K562 (cell line): ENCODE results near the gene CBX1. TPM values are rescaled to one million over a fixed set of nuclear protein-coding genes. Genes with fewer than 3 reads are reported as not detected.
A peak's percentile ranks its signal among the peaks of the same experiment; 100 is the strongest.

ENCODE experiments used
- CEBPB ChIP-seq: fragments of 450-650 bp; IDR thresholded peaks from 2 replicates; pipeline ENCODE4 v1.6.1; 2016; ENCODE audit warnings: missing genetic modification characterization, missing compliant biosample characterization
- DNMT1 ChIP-seq: fragments of 450-650 bp; IDR thresholded peaks from 2 replicates; pipeline ENCODE4 v1.6.1; 2016; ENCODE audit warnings: antibody characterized with exemption, mild to moderate bottlenecking
- ELF1 ChIP-seq: fragments of 200-800 bp; sonication (Bioruptor generic); IDR thresholded peaks from 2 replicates; pipeline ENCODE4 v1.6.1; 2016; ENCODE audit warnings: missing genetic modification characterization, missing compliant biosample characterization
- FOXP1 ChIP-seq: sonication (generic); formaldehyde crosslinking; IDR thresholded peaks from 2 replicates; pipeline ENCODE4 v1.8.0; 2022; ENCODE audit warnings: mild to moderate bottlenecking, missing genetic modification reagents
- HOXB6 ChIP-seq: fragments of 250-450 bp; sonication (Bioruptor Pico); IDR thresholded peaks from 2 replicates; pipeline ENCODE4 v1.5.1; 2022; ENCODE audit warnings: mild to moderate bottlenecking, borderline replicate concordance
- JUN ChIP-seq, 2 experiments: sonication (generic) in 1 of 2; formaldehyde crosslinking in 1 of 2; IDR thresholded peaks; 2 replicates each; pipeline versions ENCODE4 v1.6.1 to v1.8.0; 2012 to 2022; ENCODE audit warnings: borderline replicate concordance in 2 of 2, mild to moderate bottlenecking in 2 of 2, improper control_type of control experiment in 1 of 2, low read depth in 1 of 2, low read length in 1 of 2, missing genetic modification reagents in 1 of 2
- KAT8 ChIP-seq: fragments of 450-650 bp; IDR thresholded peaks from 2 replicates; pipeline ENCODE4 v1.6.1; 2016; ENCODE audit warnings: low read depth, mild to moderate bottlenecking
- NEUROD1 ChIP-seq: fragments of 150-350 bp; IDR thresholded peaks from 2 replicates; pipeline ENCODE4 v1.6.1; 2014; ENCODE audit warnings: borderline replicate concordance, low read length, low read depth; ENCODE audit not compliant: partially characterized antibody
- NFE2 ChIP-seq: IDR thresholded peaks from 2 replicates; pipeline ENCODE4 v1.6.1; 2014; ENCODE audit warnings: antibody characterized with exemption, low read depth
- RAD21 ChIP-seq, 2 experiments: fragments of 250-450 bp in 1 of 2; fragments of 450-650 bp in 1 of 2; sonication (Bioruptor Pico) in 1 of 2; formaldehyde crosslinking in 1 of 2; IDR thresholded peaks in 1 of 2; conservative IDR thresholded peaks in 1 of 2; 2 replicates each; pipeline versions ENCODE4 v1.4.0 to v1.8.0; 2020 to 2022; ENCODE audit warnings: mild to moderate bottlenecking in 2 of 2, moderate library complexity in 1 of 2
- RBM14 ChIP-seq: fragments of 200-400 bp; formaldehyde crosslinking; IDR thresholded peaks from 2 replicates; pipeline ENCODE4 v1.6.1; 2018; ENCODE audit warnings: low read depth, mild to moderate bottlenecking, low read length, moderate library complexity, borderline replicate concordance; ENCODE audit not compliant: insufficient read depth
- RFX1 ChIP-seq: fragments of 450-650 bp; IDR thresholded peaks from 2 replicates; pipeline ENCODE4 v1.6.1; 2016; ENCODE audit warnings: mild to moderate bottlenecking, moderate library complexity
- RHOXF2B ChIP-seq: fragments of 250-450 bp; sonication (Bioruptor Pico); conservative IDR thresholded peaks from 2 replicates; pipeline ENCODE4 v1.5.1; 2021
- SIN3A ChIP-seq, 2 experiments: fragments of 150-350 bp in 1 of 2; IDR thresholded peaks; 2 replicates each; pipeline ENCODE4 v1.6.1; 2011 to 2016; ENCODE audit warnings: borderline replicate concordance in 2 of 2, low read depth in 2 of 2, low read length in 2 of 2, mild to moderate bottlenecking in 2 of 2, moderate library complexity in 2 of 2; ENCODE audit not compliant: control insufficient read depth in 1 of 2
- SIN3B ChIP-seq: fragments of 450-650 bp; IDR thresholded peaks from 2 replicates; pipeline ENCODE4 v1.6.1; 2017; ENCODE audit warnings: low read depth, mild to moderate bottlenecking, moderate library complexity
- STAT5B ChIP-seq: fragments of 250-450 bp; sonication (Bioruptor Pico); IDR thresholded peaks from 2 replicates; pipeline ENCODE4 v1.8.0; 2021; ENCODE audit warnings: mild to moderate bottlenecking, inconsistent platforms
- TRIM28 ChIP-seq: fragments of 450-650 bp; IDR thresholded peaks from 2 replicates; pipeline ENCODE4 v1.6.1; 2017
- YBX1 ChIP-seq: fragments of 450-650 bp; IDR thresholded peaks from 2 replicates; pipeline ENCODE4 v1.7.1; 2016; ENCODE audit warnings: mild to moderate bottlenecking
- ZBTB9 ChIP-seq: fragments of 450-650 bp; formaldehyde crosslinking; IDR thresholded peaks from 2 replicates; pipeline ENCODE4 v1.4.0; 2020; ENCODE audit warnings: mild to moderate bottlenecking, moderate library complexity
- ZNF217 ChIP-seq: sonication (generic); formaldehyde crosslinking; IDR thresholded peaks from 2 replicates; pipeline ENCODE4 v1.8.0; 2022; ENCODE audit warnings: mild to moderate bottlenecking, missing genetic modification reagents
- ZNF224 ChIP-seq: sonication (generic); formaldehyde crosslinking; IDR thresholded peaks from 2 replicates; pipeline ENCODE4 v1.8.0; 2022; ENCODE audit warnings: mild to moderate bottlenecking, missing genetic modification reagents
- ZNF253 ChIP-seq: fragments of 250-450 bp; sonication (Bioruptor Pico); conservative IDR thresholded peaks from 2 replicates; pipeline ENCODE4 v1.6.1; 2021; ENCODE audit warnings: mild to moderate bottlenecking
- ZNF764 ChIP-seq: fragments of 250-450 bp; sonication (Bioruptor Pico); IDR thresholded peaks from 2 replicates; pipeline ENCODE4 v1.4.0; 2020; ENCODE audit warnings: low read depth, mild to moderate bottlenecking, moderate library complexity
- ZSCAN32 ChIP-seq: fragments of 450-650 bp; formaldehyde crosslinking; IDR thresholded peaks from 2 replicates; pipeline ENCODE4 v1.4.0; 2020; ENCODE audit warnings: mild to moderate bottlenecking, moderate library complexity
- polyA plus RNA-seq, 8 experiments: library from polyadenylated mRNA; depleted of rRNA in 4 of 8; stranded (reverse) in 5 of 8; unstranded in 3 of 8; fragments of >200 nt; fragmentation: Nextera tagmentation in 2 of 8; fragmentation: Illumina TruSeq in 1 of 8; extraction: Ambion mirVana in 2 of 8; extraction: Trizol in 1 of 8; gene quantifications; 2 replicates each; pipeline versions ENCODE4 v1.2.1 to v1.2.3, GENCODE V29; 2011 to 2014; ENCODE audit warnings: inconsistent platforms in 1 of 8, missing spikeins in 1 of 8
- total RNA-seq, 7 experiments: library from RNA; depleted of rRNA in 6 of 7; stranded (reverse); fragments of >200 nt in 6 of 7; fragmentation: Illumina TruSeq in 2 of 7; extraction: Trizol in 2 of 7; gene quantifications; 2 replicates each; pipeline versions ENCODE4 v1.2.1 to v1.2.3, GENCODE V29; 2011 to 2021; ENCODE audit warnings: low replicate concordance in 1 of 7

The CBX1 gene
- total and polyA plus RNA-seq, 9 of the 15 experiments (the other 6 are each of a cell fraction or from before 2014, with no cell fraction given), result 10.6 to 95.7 (median 52.7) TPM

- TF ChIP-seq JUN (IDR thresholded peaks at IDR 0.05; ENCODE audit: borderline replicate concordance, low read depth, low read length) (no peak), JUN (CRISPR knock-in tag; IDR thresholded peaks at IDR 0.05; ENCODE audit: borderline replicate concordance) (no peak), ZNF253 (CRISPR knock-in tag) (no peak), TRIM28 (no peak), NFE2 (no peak; the same call in 1 of the 2 replicates), NEUROD1 (peak; percentile 44), RHOXF2B (no peak), SIN3A (IDR thresholded peaks at IDR 0.05; ENCODE audit: borderline replicate concordance in 2 of 2, control insufficient read depth in 1 of 2, low read depth in 2 of 2, low read length in 2 of 2) (peak in 1 of 2 experiments; percentile 87; a peak in 2 of 4 replicates), KAT8 (no peak), RAD21 (CRISPR knock-in tag; conservative IDR thresholded peaks at IDR 0.05 in 1 of 2, IDR thresholded peaks at IDR 0.05 in 1 of 2) (no peak), ZNF224 (CRISPR knock-in tag) (no peak), ZSCAN32 (CRISPR knock-in tag) (no peak), STAT5B (no peak), HOXB6 (CRISPR knock-in tag) (no peak), ELF1 (tag) (peak; percentile 77), RFX1 (no peak), ZNF764 (CRISPR knock-in tag) (no peak), FOXP1 (CRISPR knock-in tag) (no peak), DNMT1 (no peak), ZBTB9 (CRISPR knock-in tag) (no peak; the same call in 1 of the 2 replicates), YBX1 (no peak), ZNF217 (CRISPR knock-in tag) (no peak), CEBPB (tag) (no peak), RBM14 (no peak), SIN3B (peak; percentile 59)
Measured at GRCh38 chr17:48107137-48108055, 6.1 kb upstream of the CBX1 start, which contains the start of gene SNX11 (continued).
